Fibroblast of mammary gland (primary cell): ENCODE measurements around the gene GALT.

Experiments used
- DNase-seq: peaks from one replicate; pipeline ENCODE4 v3.0.0-alpha.2; 2010; ENCODE audit warnings: low read depth
- H3K4me3 ChIP-seq: 2 replicates; pipeline ENCODE4 v1.5.1; 2011; ENCODE audit warnings: low read depth, mild to moderate bottlenecking, low read length, moderate library complexity; ENCODE audit not compliant: control insufficient read depth
- CTCF ChIP-seq: conservative IDR thresholded peaks from 2 replicates; pipeline ENCODE4 v1.5.1; 2011; ENCODE audit warnings: low read depth, low read length, inconsistent platforms; ENCODE audit not compliant: control insufficient read depth, insufficient read depth

GALT gene

GRCh38 chr9:34606905-34607304 lies 39.6 kb upstream of the GALT start:
- H3K4me3 ChIP-seq = no peak overlapping the region
- TF ChIP-seq CTCF = no peak
- no peak for DNase-seq

GRCh38 chr9:34607331-34607730 lies 39.1 kb upstream of the GALT start:
- TF ChIP-seq CTCF = no peak
- H3K4me3 ChIP-seq = no peak overlapping the region
- DNase-seq = no peak

GRCh38 chr9:34610434-34611206 lies 35.9 kb upstream of the GALT start:
- H3K4me3 ChIP-seq = peak overlapping the region; percentile 88
- DNase-seq = no peak
- TF ChIP-seq CTCF = no peak

GRCh38 chr9:34611251-34611810 lies 35.1 kb upstream of the GALT start:
- no peak for TF ChIP-seq CTCF
- H3K4me3 ChIP-seq = peak overlapping the region; percentile 88
- DNase-seq = no peak

- TF ChIP-seq CTCF = no peak
- H3K4me3 ChIP-seq = peak within 1 kb of the TSS; percentile 88
- DNase-seq = peak; percentile 72
Observed at GRCh38 chr9:34611811-34612787, 34.4 kb upstream of the GALT start, which contains the start of gene RPP25L. RPP25L (minus strand) TSS chr9:34612097; CDS start chr9:34611296, 801 bp downstream.

- TF ChIP-seq CTCF = peak; percentile 86
- peak overlapping the region; percentile 88 for H3K4me3 ChIP-seq
Observed at GRCh38 chr9:34612788-34613390, 33.6 kb upstream of the GALT start.

More at GRCh38 chr9:34612788-34613390, 33.6 kb upstream of the GALT start:
- DNase-seq = peak; percentile 73
